ENCODE measurements around the gene TGM2.

The TGM2 gene

DNA sequence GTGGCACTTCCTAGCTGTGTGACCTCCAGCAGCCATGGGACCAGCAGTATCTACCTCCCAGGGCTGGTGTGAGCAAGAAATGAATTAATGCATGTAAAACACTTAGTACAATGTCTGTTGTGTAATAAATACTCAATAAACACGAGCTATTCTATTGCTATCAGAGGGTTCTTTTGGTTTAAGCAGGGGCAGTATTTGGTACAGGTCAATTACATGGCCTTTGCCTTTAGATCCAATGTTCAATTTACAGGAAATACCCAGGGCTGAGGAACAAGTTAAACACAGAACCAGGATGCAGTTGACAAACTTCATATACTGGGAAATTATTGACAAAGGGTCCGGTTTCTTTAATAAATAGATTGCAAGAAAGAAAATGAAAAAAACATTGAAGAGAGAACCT is 2.9 kb downstream of the TGM2 start:
- Histone ChIP-seq H3K9ac (ENCODE audit: low read length) (no peak overlapping the region), H3K9me3 (ENCODE audit: insufficient read depth, low read length) (no peaks in the 10 kb centered on the region), H3K4me2 (ENCODE audit: low read length) (no peak overlapping the region), H4K20me1 (ENCODE audit: insufficient read depth, low read length) (no peaks in the 10 kb centered on the region), H3K27ac (ENCODE audit: low read length) (no peak overlapping the region), H3K79me2 (ENCODE audit: low read length) (peaks cover 15% of the 10 kb centered on the region; the same call in 1 of the 2 replicates), H3K36me3 (replicated peaks; ENCODE audit: low read depth, low read length) (peaks cover 31% of the 10 kb centered on the region), H3K4me3 (ENCODE audit: low read length) (no peak overlapping the region), H3K27me3 (ENCODE audit: low read depth, low read length) (no peaks in the 10 kb centered on the region), H2AFZ (ENCODE audit: low read depth, low read length) (no peak overlapping the region), H3K4me1 (ENCODE audit: low read length) (peaks cover 20% of the 10 kb centered on the region)
- TF ChIP-seq, protein P1, sequence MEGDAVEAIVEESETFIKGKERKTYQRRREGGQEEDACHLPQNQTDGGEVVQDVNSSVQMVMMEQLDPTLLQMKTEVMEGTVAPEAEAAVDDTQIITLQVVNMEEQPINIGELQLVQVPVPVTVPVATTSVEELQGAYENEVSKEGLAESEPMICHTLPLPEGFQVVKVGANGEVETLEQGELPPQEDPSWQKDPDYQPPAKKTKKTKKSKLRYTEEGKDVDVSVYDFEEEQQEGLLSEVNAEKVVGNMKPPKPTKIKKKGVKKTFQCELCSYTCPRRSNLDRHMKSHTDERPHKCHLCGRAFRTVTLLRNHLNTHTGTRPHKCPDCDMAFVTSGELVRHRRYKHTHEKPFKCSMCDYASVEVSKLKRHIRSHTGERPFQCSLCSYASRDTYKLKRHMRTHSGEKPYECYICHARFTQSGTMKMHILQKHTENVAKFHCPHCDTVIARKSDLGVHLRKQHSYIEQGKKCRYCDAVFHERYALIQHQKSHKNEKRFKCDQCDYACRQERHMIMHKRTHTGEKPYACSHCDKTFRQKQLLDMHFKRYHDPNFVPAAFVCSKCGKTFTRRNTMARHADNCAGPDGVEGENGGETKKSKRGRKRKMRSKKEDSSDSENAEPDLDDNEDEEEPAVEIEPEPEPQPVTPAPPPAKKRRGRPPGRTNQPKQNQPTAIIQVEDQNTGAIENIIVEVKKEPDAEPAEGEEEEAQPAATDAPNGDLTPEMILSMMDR (IDR thresholded peaks at IDR 0.05; ENCODE audit: low read depth, low read length): no peak
- no peak for TF ChIP-seq EZH2phosphoT487 (IDR thresholded peaks at IDR 0.05; ENCODE audit: low read depth)

DNA sequence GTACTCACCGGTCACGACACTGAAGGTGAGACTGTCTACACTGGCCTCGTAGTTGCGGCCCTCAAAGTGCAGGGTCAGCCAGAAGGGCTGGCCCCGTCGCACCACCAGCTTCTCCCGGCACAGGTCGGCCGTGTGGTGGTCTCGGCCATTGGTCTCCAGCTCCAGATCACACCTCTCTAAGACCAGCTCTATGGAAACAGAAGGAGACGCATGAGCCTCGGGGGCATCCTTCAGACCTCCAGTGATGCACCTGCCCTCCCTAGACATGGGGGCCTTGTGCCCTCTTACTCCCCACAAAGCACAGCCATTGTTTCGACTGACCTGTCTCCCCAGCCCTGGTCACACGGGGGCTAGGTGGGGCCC is 3.7 kb downstream of the TGM2 start:
- Histone ChIP-seq H3K4me3 (ENCODE audit: low read length) (no peak overlapping the region), H2AFZ (ENCODE audit: low read depth, low read length) (no peak overlapping the region), H3K36me3 (replicated peaks; ENCODE audit: low read depth, low read length) (peaks cover 34% of the 10 kb centered on the region), H3K79me2 (ENCODE audit: low read length) (peaks cover 15% of the 10 kb centered on the region; the same call in 1 of the 2 replicates), H3K27me3 (ENCODE audit: low read depth, low read length) (no peaks in the 10 kb centered on the region), H3K9ac (ENCODE audit: low read length) (no peak overlapping the region), H3K4me2 (ENCODE audit: low read length) (no peak overlapping the region), H3K9me3 (ENCODE audit: insufficient read depth, low read length) (no peaks in the 10 kb centered on the region), H4K20me1 (ENCODE audit: insufficient read depth, low read length) (no peaks in the 10 kb centered on the region), H3K27ac (ENCODE audit: low read length) (no peak overlapping the region), H3K4me1 (ENCODE audit: low read length) (peaks cover 20% of the 10 kb centered on the region)
- TF ChIP-seq EZH2phosphoT487 (IDR thresholded peaks at IDR 0.05; ENCODE audit: low read depth): no peak
- TF ChIP-seq, protein P1 (IDR thresholded peaks at IDR 0.05; ENCODE audit: low read depth, low read length): no peak

DNA sequence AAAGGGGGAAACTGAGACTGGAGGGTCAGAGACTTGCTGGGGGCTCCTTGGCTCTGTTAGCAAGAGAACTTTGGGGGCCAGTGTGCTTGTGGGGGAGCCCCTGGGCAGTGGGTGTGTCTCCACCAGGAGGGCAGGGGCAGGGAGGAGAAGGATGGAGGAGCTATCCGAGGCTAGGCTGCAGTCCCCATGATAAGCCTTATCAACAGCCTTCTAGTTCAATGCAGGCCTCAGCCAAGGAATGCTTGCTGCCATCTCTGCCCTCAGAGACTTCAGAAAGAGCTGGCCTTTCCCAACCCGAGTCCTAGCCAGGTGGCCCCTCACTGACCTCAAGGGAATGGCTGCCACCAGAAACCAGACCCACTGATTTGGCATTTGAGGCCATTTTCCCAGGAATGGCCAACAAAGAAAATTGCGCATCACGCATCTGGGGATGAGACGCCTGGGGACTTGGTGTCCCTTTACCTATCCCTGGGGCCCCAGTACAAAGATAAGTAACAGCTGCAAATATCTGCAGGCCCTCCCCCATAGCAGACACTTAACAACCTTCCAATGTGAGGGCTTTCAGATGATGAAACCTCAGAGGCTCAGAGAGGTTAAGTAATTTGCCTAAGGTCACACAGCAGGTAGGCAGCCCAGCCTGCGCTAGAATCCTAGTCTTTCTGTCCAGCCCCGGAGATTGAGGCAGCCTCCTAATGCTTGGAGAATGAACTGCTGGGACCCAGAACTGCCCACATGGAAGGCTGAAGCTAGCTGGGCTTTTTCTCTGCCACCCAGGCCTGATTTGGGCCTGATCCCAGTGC is 4.9 kb downstream of the TGM2 start:
- no peak for TF ChIP-seq EZH2phosphoT487 (IDR thresholded peaks at IDR 0.05; ENCODE audit: low read depth)
- TF ChIP-seq, protein P1 (IDR thresholded peaks at IDR 0.05; ENCODE audit: low read depth, low read length): no peak
- no peak overlapping the region for H3K4me2 ChIP-seq (ENCODE audit: low read length)
- H4K20me1 ChIP-seq (ENCODE audit: insufficient read depth, low read length): no peaks in the 10 kb centered on the region
- H3K4me3 ChIP-seq (ENCODE audit: low read length): no peak overlapping the region
- H2AFZ ChIP-seq (ENCODE audit: low read depth, low read length): no peak overlapping the region
- H3K9ac ChIP-seq (ENCODE audit: low read length): no peak overlapping the region
- no peak overlapping the region for H3K27ac ChIP-seq (ENCODE audit: low read length)
- H3K36me3 ChIP-seq (replicated peaks; ENCODE audit: low read depth, low read length): peaks cover 46% of the 10 kb centered on the region
- H3K27me3 ChIP-seq (ENCODE audit: low read depth, low read length): no peaks in the 10 kb centered on the region
- peaks cover 15% of the 10 kb centered on the region; the same call in 1 of the 2 replicates for H3K79me2 ChIP-seq (ENCODE audit: low read length)
- peaks cover 18% of the 10 kb centered on the region for H3K4me1 ChIP-seq (ENCODE audit: low read length)
- no peaks in the 10 kb centered on the region for H3K9me3 ChIP-seq (ENCODE audit: insufficient read depth, low read length)

DNA sequence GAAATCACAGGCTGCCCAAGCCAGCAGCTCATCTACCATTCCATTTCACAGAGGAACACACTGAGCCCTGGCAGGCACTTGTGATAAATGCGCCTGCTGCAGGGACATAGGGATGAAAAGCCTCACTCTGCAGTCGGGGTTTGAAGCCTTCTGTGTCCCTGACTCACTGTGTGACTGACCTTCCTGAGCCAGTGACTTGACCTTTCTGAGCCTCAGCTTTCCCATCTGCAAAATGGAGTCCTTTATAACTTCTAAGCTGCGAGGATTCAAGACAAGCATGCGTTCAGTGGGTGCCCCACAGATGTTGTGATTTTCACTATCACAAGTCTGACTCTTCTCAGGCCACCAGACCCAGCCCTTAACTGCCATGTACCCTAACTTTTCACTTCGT is 5.5 kb downstream of the TGM2 start:
- H3K9me3 ChIP-seq (ENCODE audit: insufficient read depth, low read length): no peaks in the 10 kb centered on the region
- no peaks in the 10 kb centered on the region for H4K20me1 ChIP-seq (ENCODE audit: insufficient read depth, low read length)
- H3K4me1 ChIP-seq (ENCODE audit: low read length): peaks cover 20% of the 10 kb centered on the region
- H3K4me3 ChIP-seq (ENCODE audit: low read length): no peak overlapping the region
- no peak overlapping the region for H3K4me2 ChIP-seq (ENCODE audit: low read length)
- no peak overlapping the region for H2AFZ ChIP-seq (ENCODE audit: low read depth, low read length)
- H3K27ac ChIP-seq (ENCODE audit: low read length): no peak overlapping the region
- H3K9ac ChIP-seq (ENCODE audit: low read length): no peak overlapping the region
- H3K36me3 ChIP-seq (replicated peaks; ENCODE audit: low read depth, low read length): peaks cover 48% of the 10 kb centered on the region
- no peak for TF ChIP-seq EZH2phosphoT487 (IDR thresholded peaks at IDR 0.05; ENCODE audit: low read depth)
- TF ChIP-seq, protein P1 (IDR thresholded peaks at IDR 0.05; ENCODE audit: low read depth, low read length): no peak
- peaks cover 12% of the 10 kb centered on the region; the same call in 1 of the 2 replicates for H3K79me2 ChIP-seq (ENCODE audit: low read length)
- no peaks in the 10 kb centered on the region for H3K27me3 ChIP-seq (ENCODE audit: low read depth, low read length)
